Measurements from ENCODE around the gene VIPR2. TPM values are rescaled to one million over a fixed set of nuclear protein-coding genes. Genes with fewer than 3 reads are reported as not detected.
"Not testable (repeated sequence)": the region's sequence is repeated elsewhere in the genome, so short reads cannot be mapped to it uniquely, and the experiment has no call there.

The VIPR2 gene
- total RNA-seq, 1 experiment from 2014 or later, result not detected

DNA sequence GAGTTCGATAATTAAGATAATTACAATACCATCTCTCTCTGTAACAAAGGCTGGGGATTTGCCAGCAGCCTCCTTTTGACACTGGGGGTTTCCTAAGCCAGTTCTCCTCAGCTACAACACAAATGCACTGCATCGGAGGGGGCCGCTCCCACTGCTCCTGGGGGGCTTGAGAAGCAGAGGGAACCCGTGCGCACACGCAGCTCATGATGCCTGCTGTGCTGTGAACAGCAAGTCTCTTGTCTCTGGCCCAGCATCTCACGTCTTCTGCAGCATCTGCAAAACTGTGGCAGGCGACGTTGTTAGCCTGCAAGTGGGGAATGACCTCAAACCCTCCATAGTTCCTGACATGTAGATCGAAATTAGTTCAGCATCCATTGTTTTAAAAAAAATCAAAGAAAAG lies 5.5 kb downstream of the VIPR2 start:
- Histone ChIP-seq H3K9me2 (replicated peaks; ENCODE audit: insufficient read depth, low read length) (no peaks in the 10 kb centered on the region), H3K27ac (ENCODE audit: low read length) (no peak overlapping the region), H3K9me3 (ENCODE audit: low read length) (no peaks in the 10 kb centered on the region), H3K9ac (ENCODE audit: low read length) (no peak overlapping the region), H3K36me3 (ENCODE audit: insufficient read depth, low read length) (no peaks in the 10 kb centered on the region), H3K4me3 (ENCODE audit: low read length) (no peak overlapping the region), H4K20me1 (ENCODE audit: insufficient read depth, low read depth, low read length) (no peaks in the 10 kb centered on the region), H3K4me2 (ENCODE audit: low read depth, low read length, poor library complexity, severe bottlenecking) (no peak overlapping the region), H3K4me1 (ENCODE audit: low read length) (no peaks in the 10 kb centered on the region), H2AFZ (ENCODE audit: low read length) (no peak overlapping the region), H3K79me2 (ENCODE audit: low read length) (no peaks in the 10 kb centered on the region), H3K27me3 (ENCODE audit: low read length) (no peaks in the 10 kb centered on the region)
- no peak for DNase-seq

DNA sequence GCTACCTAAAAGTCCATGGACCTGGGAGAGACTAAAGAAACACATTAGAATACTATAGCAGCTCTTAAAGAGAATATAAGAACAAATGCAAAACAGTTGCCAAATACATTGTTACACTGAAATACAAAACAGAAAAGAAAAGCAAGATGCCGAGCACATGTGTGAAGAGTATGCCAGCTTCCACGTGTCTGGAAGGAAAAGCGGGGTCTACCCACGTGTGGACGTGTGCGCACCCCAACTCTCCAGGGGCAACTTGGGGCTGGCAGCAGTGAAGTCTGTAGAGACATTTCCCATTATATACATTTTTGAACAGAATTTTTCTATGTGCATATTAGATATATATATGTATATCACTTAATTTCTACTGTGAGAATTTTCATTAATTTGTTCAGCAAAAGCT lies 6.2 kb downstream of the VIPR2 start:
- no peak overlapping the region for H3K27ac ChIP-seq (ENCODE audit: low read length)
- no peaks in the 10 kb centered on the region for H3K9me2 ChIP-seq (replicated peaks; ENCODE audit: insufficient read depth, low read length)
- H3K4me2 ChIP-seq (ENCODE audit: low read depth, low read length, poor library complexity, severe bottlenecking), result no peak overlapping the region
- H2AFZ ChIP-seq (ENCODE audit: low read length), result no peak overlapping the region
- H3K4me3 ChIP-seq (ENCODE audit: low read length), result no peak overlapping the region
- no peaks in the 10 kb centered on the region for H3K79me2 ChIP-seq (ENCODE audit: low read length)
- H3K4me1 ChIP-seq (ENCODE audit: low read length), result no peaks in the 10 kb centered on the region
- H3K36me3 ChIP-seq (ENCODE audit: insufficient read depth, low read length), result no peaks in the 10 kb centered on the region
- no peaks in the 10 kb centered on the region for H4K20me1 ChIP-seq (ENCODE audit: insufficient read depth, low read depth, low read length)
- no peaks in the 10 kb centered on the region for H3K27me3 ChIP-seq (ENCODE audit: low read length)
- DNase-seq, result no peak
- no peak overlapping the region for H3K9ac ChIP-seq (ENCODE audit: low read length)
- no peaks in the 10 kb centered on the region for H3K9me3 ChIP-seq (ENCODE audit: low read length)

GRCh38 chr7:159137906-159138305 lies 6.8 kb downstream of the VIPR2 start:
- no peaks in the 10 kb centered on the region for H3K27me3 ChIP-seq (ENCODE audit: low read length)
- no peaks in the 10 kb centered on the region for H3K9me3 ChIP-seq (ENCODE audit: low read length)
- H3K9ac ChIP-seq (ENCODE audit: low read length), result no peak overlapping the region
- no peak overlapping the region for H2AFZ ChIP-seq (ENCODE audit: low read length)
- no peaks in the 10 kb centered on the region for H4K20me1 ChIP-seq (ENCODE audit: insufficient read depth, low read depth, low read length)
- H3K4me2 ChIP-seq (ENCODE audit: low read depth, low read length, poor library complexity, severe bottlenecking), result no peak overlapping the region
- no peak overlapping the region for H3K4me3 ChIP-seq (ENCODE audit: low read length)
- H3K79me2 ChIP-seq (ENCODE audit: low read length), result no peaks in the 10 kb centered on the region
- H3K27ac ChIP-seq (ENCODE audit: low read length), result no peak overlapping the region
- no peaks in the 10 kb centered on the region for H3K9me2 ChIP-seq (replicated peaks; ENCODE audit: insufficient read depth, low read length)
- no peaks in the 10 kb centered on the region for H3K36me3 ChIP-seq (ENCODE audit: insufficient read depth, low read length)
- DNase-seq, result no peak
- H3K4me1 ChIP-seq (ENCODE audit: low read length), result no peaks in the 10 kb centered on the region

DNA sequence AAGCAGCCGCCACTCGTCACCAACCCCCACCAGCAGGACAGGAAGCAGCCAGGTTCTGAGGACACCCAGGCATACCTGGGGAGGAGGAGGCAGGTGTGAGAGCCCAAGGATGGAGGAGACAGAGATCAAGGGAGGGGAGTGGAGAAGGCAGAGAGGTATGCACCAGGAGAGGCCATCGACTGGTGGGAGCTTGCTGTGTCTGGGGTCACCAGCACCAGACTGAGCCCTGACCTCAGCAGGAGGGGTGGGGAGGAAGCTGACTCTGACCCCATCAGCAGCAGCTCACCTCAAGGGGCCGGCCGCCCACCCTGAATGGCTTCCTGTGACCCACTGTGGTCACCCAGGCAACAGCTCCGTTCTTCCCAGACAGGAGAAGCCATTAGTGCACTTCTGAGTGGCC lies 7.8 kb downstream of the VIPR2 start:
- no peaks in the 10 kb centered on the region for H3K9me2 ChIP-seq (replicated peaks; ENCODE audit: insufficient read depth, low read length)
- H3K9ac ChIP-seq (ENCODE audit: low read length), result no peak overlapping the region
- H3K4me3 ChIP-seq (ENCODE audit: low read length), result no peak overlapping the region
- H3K4me2 ChIP-seq (ENCODE audit: low read depth, low read length, poor library complexity, severe bottlenecking), result no peak overlapping the region
- H3K27ac ChIP-seq (ENCODE audit: low read length), result no peak overlapping the region
- no peaks in the 10 kb centered on the region for H4K20me1 ChIP-seq (ENCODE audit: insufficient read depth, low read depth, low read length)
- no peaks in the 10 kb centered on the region for H3K36me3 ChIP-seq (ENCODE audit: insufficient read depth, low read length)
- DNase-seq, result no peak
- H3K9me3 ChIP-seq (ENCODE audit: low read length), result no peaks in the 10 kb centered on the region
- H2AFZ ChIP-seq (ENCODE audit: low read length), result no peak overlapping the region
- H3K27me3 ChIP-seq (ENCODE audit: low read length), result no peaks in the 10 kb centered on the region
- no peaks in the 10 kb centered on the region for H3K4me1 ChIP-seq (ENCODE audit: low read length)
- H3K79me2 ChIP-seq (ENCODE audit: low read length), result no peaks in the 10 kb centered on the region

- Histone ChIP-seq H3K79me2 (ENCODE audit: low read length) (no peaks in the 10 kb centered on the region), H2AFZ (ENCODE audit: low read length) (no peak overlapping the region), H3K4me1 (ENCODE audit: low read length) (no peaks in the 10 kb centered on the region), H3K9me2 (replicated peaks; ENCODE audit: insufficient read depth, low read length) (no peaks in the 10 kb centered on the region), H3K9me3 (ENCODE audit: low read length) (no peaks in the 10 kb centered on the region), H3K9ac (ENCODE audit: low read length) (no peak overlapping the region), H3K4me3 (ENCODE audit: low read length) (no peak overlapping the region), H3K36me3 (ENCODE audit: insufficient read depth, low read length) (no peaks in the 10 kb centered on the region), H3K4me2 (ENCODE audit: low read depth, low read length, poor library complexity, severe bottlenecking) (no peak overlapping the region), H3K27ac (ENCODE audit: low read length) (no peak overlapping the region), H3K27me3 (ENCODE audit: low read length) (no peaks in the 10 kb centered on the region), H4K20me1 (ENCODE audit: insufficient read depth, low read depth, low read length) (no peaks in the 10 kb centered on the region)
- DNase-seq, result peak; percentile 4
Observed at GRCh38 chr7:159136442-159136841, 8.2 kb downstream of the VIPR2 start.

GRCh38 chr7:159136013-159136412 lies 8.7 kb downstream of the VIPR2 start:
- Histone ChIP-seq H3K9ac (ENCODE audit: low read length) (no peak overlapping the region), H3K9me2 (replicated peaks; ENCODE audit: insufficient read depth, low read length) (no peaks in the 10 kb centered on the region), H3K27ac (ENCODE audit: low read length) (no peak overlapping the region), H3K4me2 (ENCODE audit: low read depth, low read length, poor library complexity, severe bottlenecking) (no peak overlapping the region), H4K20me1 (ENCODE audit: insufficient read depth, low read depth, low read length) (no peaks in the 10 kb centered on the region), H2AFZ (ENCODE audit: low read length) (no peak overlapping the region), H3K79me2 (ENCODE audit: low read length) (no peaks in the 10 kb centered on the region), H3K27me3 (ENCODE audit: low read length) (no peaks in the 10 kb centered on the region), H3K4me3 (ENCODE audit: low read length) (no peak overlapping the region), H3K4me1 (ENCODE audit: low read length) (no peaks in the 10 kb centered on the region), H3K36me3 (ENCODE audit: insufficient read depth, low read length) (no peaks in the 10 kb centered on the region), H3K9me3 (ENCODE audit: low read length) (no peaks in the 10 kb centered on the region)
- no peak for DNase-seq

DNA sequence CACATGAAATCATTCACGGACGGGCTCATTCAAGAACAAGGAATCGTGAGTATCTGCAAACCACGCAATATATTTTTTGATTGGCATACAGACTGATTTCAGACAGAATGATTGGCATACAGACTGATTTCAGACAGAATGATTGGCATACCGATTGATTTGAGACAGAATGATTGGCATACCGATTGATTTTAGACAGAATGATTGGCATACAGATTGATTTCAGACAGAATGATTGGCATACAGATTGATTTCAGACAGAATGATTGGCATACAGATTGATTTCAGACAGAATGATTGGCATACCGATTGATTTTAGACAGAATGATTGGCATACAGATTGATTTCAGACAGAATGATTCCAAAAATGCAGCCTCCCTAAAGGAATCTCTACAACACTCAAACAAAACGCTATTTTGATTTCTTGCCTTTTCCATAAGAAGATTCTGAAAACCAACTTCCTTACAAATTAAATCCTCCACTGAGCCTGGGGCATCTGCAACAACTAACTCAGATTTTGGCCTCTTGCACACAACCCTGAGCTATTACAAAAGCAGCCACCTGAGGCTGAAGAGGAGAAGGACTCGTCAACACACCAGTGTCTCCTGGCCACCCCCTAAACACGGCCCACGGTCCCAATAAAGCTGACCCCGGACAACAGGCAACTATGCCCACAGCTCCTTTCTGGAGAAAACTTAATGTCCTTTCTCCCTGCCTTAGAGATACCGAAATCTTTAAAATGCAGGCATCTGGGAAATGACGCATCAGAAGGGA lies 11.8 kb downstream of the VIPR2 start:
- H3K27me3 ChIP-seq (ENCODE audit: low read length); H3K4me3 ChIP-seq (ENCODE audit: low read length); H3K36me3 ChIP-seq (ENCODE audit: insufficient read depth, low read length); H3K9me3 ChIP-seq (ENCODE audit: low read length); H3K9ac ChIP-seq (ENCODE audit: low read length); H3K27ac ChIP-seq (ENCODE audit: low read length); H3K4me1 ChIP-seq (ENCODE audit: low read length); H3K9me2 ChIP-seq (replicated peaks; ENCODE audit: insufficient read depth, low read length); H3K79me2 ChIP-seq (ENCODE audit: low read length); H3K4me2 ChIP-seq (ENCODE audit: low read depth, low read length, poor library complexity, severe bottlenecking); H2AFZ ChIP-seq (ENCODE audit: low read length); H4K20me1 ChIP-seq (ENCODE audit: insufficient read depth, low read depth, low read length): not testable (repeated sequence)
- peak; percentile 40 for DNase-seq

GRCh38 chr7:159130820-159131219 lies 13.8 kb downstream of the VIPR2 start:
- Histone ChIP-seq H3K9me2 (replicated peaks; ENCODE audit: insufficient read depth, low read length) (no peaks in the 10 kb centered on the region), H3K4me3 (ENCODE audit: low read length) (no peak overlapping the region), H3K4me1 (ENCODE audit: low read length) (no peaks in the 10 kb centered on the region), H3K4me2 (ENCODE audit: low read depth, low read length, poor library complexity, severe bottlenecking) (no peak overlapping the region), H3K9me3 (ENCODE audit: low read length) (no peaks in the 10 kb centered on the region), H3K9ac (ENCODE audit: low read length) (no peak overlapping the region), H3K79me2 (ENCODE audit: low read length) (no peaks in the 10 kb centered on the region), H3K27me3 (ENCODE audit: low read length) (no peaks in the 10 kb centered on the region), H4K20me1 (ENCODE audit: insufficient read depth, low read depth, low read length) (no peaks in the 10 kb centered on the region), H3K27ac (ENCODE audit: low read length) (no peak overlapping the region), H2AFZ (ENCODE audit: low read length) (no peak overlapping the region), H3K36me3 (ENCODE audit: insufficient read depth, low read length) (no peaks in the 10 kb centered on the region)
- DNase-seq, result peak; percentile 15

Data from Karpas-422 (cell line).